ENCODE measurements around the gene LENEP.

Gene LENEP

DNA sequence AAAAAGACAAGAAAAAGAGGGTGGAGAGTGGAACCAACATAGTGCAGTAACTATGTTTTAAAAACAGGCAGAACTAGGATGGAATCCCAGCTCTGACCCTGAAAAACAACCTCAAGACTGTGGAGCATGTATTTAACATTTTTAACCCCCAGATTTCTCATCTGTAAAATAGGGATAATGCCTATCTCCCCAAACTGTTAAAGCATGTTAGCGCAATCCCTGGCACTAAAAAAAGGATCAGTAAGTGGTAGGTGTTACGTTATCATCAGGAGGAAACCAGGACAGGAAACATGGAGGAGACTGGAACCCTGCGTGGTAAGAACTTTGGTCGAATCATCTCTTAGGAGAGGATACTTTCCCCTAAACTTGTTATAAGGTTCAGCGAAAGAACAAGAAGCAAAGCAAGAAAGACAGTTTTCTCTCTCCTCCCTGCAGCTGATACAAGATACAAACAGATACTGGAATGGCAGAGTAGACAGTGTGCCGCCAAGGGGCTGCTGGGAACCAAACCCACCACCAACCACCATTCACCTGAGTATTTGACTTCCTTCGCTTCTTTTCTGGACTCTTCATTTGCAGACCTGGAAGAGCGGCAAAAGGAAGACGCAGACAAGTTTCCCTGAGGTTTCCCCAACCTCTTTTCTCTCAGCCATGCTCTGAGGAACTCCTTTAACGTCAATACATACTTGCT is 32.8 kb upstream of the LENEP start:
- TF ChIP-seq, protein P1, sequence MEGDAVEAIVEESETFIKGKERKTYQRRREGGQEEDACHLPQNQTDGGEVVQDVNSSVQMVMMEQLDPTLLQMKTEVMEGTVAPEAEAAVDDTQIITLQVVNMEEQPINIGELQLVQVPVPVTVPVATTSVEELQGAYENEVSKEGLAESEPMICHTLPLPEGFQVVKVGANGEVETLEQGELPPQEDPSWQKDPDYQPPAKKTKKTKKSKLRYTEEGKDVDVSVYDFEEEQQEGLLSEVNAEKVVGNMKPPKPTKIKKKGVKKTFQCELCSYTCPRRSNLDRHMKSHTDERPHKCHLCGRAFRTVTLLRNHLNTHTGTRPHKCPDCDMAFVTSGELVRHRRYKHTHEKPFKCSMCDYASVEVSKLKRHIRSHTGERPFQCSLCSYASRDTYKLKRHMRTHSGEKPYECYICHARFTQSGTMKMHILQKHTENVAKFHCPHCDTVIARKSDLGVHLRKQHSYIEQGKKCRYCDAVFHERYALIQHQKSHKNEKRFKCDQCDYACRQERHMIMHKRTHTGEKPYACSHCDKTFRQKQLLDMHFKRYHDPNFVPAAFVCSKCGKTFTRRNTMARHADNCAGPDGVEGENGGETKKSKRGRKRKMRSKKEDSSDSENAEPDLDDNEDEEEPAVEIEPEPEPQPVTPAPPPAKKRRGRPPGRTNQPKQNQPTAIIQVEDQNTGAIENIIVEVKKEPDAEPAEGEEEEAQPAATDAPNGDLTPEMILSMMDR (IDR thresholded peaks at IDR 0.05; ENCODE audit: control insufficient read depth, extremely low read depth, insufficient read depth), result no peak
- DNase-seq (ENCODE audit: low read depth), result no peak
- H3K4me3 ChIP-seq (ENCODE audit: low read depth, low read length), result peak overlapping the region; percentile 67

DNA sequence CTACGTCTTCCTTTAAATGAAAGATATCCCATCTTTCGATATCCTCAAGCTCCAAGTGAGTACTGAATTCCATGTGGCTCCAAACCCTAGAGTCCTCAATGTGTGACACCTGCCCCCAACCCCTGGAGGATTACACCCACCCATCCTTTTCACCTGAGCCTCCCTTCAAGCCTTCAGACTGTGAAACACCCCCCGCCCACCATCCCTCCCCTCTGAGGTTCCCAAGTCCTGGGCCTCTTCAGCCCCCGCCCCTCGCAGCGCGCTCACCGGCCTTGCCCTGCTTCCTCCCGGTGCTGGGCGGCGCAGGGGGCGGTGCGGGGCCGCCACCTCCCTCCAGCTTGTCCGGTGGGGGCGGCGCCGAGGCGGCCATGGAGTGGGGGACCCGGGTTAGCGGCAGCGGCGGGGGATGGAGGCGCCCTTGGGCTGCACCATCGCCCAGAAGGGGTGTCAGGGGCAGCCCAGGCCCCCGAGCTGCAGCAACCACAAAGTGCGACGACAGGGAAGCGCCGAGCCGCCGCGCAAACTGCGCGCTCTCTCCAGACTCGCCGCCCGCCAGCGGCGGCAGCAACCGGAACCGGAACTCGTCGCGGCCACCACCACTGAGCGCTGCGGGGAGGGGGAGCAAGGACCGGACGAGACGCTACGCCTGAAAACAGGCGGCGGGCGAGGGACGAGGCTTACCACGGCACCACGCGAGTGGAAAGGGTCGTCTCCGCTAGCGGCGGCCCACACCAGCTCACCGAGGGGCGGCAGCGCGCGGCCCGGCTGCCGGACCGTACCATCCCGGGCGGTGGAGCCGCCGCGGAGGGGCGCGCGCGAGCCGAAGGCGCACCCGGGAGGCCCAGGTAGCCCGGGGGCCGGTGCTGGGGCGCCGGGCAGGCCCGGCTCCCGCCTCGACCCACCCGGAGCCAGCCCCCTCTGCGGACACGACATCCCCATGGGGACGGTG is 31.9 kb upstream of the LENEP start, which contains the start of gene PYGO2:
Gene PYGO2 (minus strand): TSS at position 576 of the 949 bp plus-strand sequence. CDS start 206 bp downstream, at position 370.
- peak within 1 kb of the TSS; percentile 67 for H3K4me3 ChIP-seq (ENCODE audit: low read depth, low read length)
- TF ChIP-seq, protein P1 (IDR thresholded peaks at IDR 0.05; ENCODE audit: control insufficient read depth, extremely low read depth, insufficient read depth), result peak; percentile 60
- no peak for DNase-seq (ENCODE audit: low read depth)

DNA sequence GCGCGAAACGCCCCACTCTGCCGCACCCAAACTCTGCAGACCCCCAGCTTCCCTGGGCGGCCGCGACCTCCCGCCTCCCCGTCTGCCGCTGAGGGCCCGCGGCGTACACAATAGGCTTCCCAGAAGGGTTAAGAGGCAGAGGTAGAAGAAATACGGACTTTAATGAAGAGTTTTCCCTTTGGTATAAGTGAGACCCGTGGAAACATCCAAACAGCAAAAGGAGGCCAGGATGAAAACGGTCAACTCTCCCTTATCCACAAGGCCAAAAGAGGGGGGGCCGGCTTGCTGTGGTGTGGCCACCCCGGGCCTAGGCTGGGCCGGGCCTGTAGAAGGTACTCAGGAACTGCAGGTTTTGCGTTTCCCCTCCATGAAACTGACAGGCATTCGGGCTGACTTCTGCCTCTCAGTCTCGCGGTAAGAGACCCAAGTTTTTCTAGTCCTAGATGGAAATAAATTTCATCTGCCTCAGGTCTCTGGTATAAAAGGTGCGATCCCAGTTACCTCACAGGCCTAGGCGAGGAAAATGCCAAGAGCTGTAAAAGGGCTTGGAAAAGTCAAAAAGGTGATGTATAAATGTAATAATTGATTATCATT is 31.1 kb upstream of the LENEP start:
- H3K4me3 ChIP-seq (ENCODE audit: low read depth, low read length), result peak overlapping the region; percentile 67
- TF ChIP-seq, protein P1 (IDR thresholded peaks at IDR 0.05; ENCODE audit: control insufficient read depth, extremely low read depth, insufficient read depth), result no peak
- no peak for DNase-seq (ENCODE audit: low read depth)

DNA sequence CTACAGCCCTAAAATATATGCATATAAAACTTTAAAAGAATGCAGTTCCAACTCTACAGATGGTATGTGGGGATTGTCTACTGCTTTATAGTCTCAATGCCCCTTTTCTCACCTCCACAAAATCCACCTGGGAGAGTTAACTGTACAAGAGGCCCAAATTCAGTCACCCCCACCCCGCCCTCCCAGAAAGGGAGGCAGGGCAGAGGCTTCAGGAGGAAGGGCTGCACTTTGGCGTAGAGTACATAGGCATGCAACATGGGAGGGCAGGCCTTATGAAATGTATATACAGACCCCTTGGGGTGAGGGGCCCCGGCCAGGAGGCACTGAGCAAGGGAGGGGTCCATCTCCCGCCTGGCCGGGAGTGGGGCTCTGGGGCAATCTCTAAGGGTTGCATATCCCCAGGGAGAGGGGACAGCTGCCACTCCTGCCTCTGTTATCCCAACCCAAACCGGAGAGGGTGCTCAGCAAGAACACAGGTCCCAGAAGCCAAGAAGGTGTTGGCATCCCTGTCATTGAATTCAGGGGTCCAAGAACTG is 30.5 kb upstream of the LENEP start:
- TF ChIP-seq, protein P1 (IDR thresholded peaks at IDR 0.05; ENCODE audit: control insufficient read depth, extremely low read depth, insufficient read depth), result no peak
- DNase-seq (ENCODE audit: low read depth), result no peak
- peak overlapping the region; percentile 67 for H3K4me3 ChIP-seq (ENCODE audit: low read depth, low read length)

DNA sequence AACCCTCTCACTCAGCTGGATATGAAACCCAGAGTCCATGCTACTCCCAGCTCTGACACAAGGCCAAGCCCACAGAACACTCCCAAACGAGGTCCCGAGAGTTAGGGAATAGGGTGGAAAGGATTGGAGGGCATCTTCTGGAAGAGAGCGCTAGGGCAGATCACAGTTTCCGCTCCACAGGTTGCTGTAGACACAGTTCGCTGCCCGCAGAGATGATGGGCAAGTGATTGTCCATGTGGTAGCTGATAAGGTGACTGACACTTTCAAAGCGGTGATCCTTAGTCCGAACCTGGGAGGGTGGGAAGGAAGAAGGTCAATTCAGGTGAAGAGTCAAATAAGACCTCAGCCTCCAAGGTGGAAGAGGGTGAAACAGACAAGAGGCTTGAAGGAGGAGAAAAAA is 29.7 kb upstream of the LENEP start:
- TF ChIP-seq, protein P1 (IDR thresholded peaks at IDR 0.05; ENCODE audit: control insufficient read depth, extremely low read depth, insufficient read depth), result no peak
- DNase-seq (ENCODE audit: low read depth), result no peak
- H3K4me3 ChIP-seq (ENCODE audit: low read depth, low read length), result no peak overlapping the region

DNA sequence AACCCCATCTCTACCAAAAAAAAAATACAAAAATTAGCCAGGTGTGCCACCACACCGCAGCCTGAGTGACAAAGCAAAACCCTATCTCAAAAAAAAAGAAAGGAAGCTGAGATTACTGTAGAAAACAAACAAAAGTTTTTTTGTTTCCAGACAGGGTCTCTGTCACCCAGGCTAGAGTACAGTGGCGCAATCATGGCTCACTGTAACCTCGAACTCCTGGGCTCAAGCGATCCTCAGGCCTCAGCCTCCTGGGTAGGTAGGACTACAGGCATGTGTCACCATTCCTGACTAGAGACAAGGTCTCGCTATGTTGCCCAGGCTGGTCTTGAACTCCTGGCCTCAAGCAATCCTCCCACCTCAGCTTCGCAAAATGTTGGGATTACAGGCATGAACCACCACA is 29.0 kb upstream of the LENEP start:
- DNase-seq (ENCODE audit: low read depth), result no peak
- H3K4me3 ChIP-seq (ENCODE audit: low read depth, low read length), result no peak overlapping the region
- TF ChIP-seq, protein P1 (IDR thresholded peaks at IDR 0.05; ENCODE audit: control insufficient read depth, extremely low read depth, insufficient read depth), result no peak

Data from LNCaP clone FGC (cell line).